ENCODE results near the gene ATPAF1. TPM values are rescaled to one million over a fixed set of nuclear protein-coding genes. Genes with fewer than 3 reads are reported as not detected.
A peak's percentile ranks its signal among the peaks of the same experiment; 100 is the strongest.
"Not testable (repeated sequence)": the region's sequence is repeated elsewhere in the genome, so short reads cannot be mapped to it uniquely, and the experiment has no call there.

ATPAF1 gene
- total RNA-seq, 1 donor from 2014 or later: 67.8 TPM

- TF ChIP-seq, protein P1, sequence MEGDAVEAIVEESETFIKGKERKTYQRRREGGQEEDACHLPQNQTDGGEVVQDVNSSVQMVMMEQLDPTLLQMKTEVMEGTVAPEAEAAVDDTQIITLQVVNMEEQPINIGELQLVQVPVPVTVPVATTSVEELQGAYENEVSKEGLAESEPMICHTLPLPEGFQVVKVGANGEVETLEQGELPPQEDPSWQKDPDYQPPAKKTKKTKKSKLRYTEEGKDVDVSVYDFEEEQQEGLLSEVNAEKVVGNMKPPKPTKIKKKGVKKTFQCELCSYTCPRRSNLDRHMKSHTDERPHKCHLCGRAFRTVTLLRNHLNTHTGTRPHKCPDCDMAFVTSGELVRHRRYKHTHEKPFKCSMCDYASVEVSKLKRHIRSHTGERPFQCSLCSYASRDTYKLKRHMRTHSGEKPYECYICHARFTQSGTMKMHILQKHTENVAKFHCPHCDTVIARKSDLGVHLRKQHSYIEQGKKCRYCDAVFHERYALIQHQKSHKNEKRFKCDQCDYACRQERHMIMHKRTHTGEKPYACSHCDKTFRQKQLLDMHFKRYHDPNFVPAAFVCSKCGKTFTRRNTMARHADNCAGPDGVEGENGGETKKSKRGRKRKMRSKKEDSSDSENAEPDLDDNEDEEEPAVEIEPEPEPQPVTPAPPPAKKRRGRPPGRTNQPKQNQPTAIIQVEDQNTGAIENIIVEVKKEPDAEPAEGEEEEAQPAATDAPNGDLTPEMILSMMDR (conservative IDR thresholded peaks at IDR 0.05): no peak
- Mint-ChIP-seq H3K36me3 (ENCODE audit: low read depth) (peaks cover 39% of the 10 kb centered on the region), H3K9me3 (peaks cover 12% of the 10 kb centered on the region), H3K4me1 (no peaks in the 10 kb centered on the region), H3K4me3 (no peak overlapping the region), H3K27ac (ENCODE audit: unreplicated experiment) (peak overlapping the region; percentile 35), H3K27me3 (ENCODE audit: low read depth) (no peaks in the 10 kb centered on the region)
- DNase-seq (ENCODE audit: low read depth, low spot score): no peak
Measured at GRCh38 chr1:46653405-46653958, 14.7 kb downstream of the ATPAF1 start.

DNA sequence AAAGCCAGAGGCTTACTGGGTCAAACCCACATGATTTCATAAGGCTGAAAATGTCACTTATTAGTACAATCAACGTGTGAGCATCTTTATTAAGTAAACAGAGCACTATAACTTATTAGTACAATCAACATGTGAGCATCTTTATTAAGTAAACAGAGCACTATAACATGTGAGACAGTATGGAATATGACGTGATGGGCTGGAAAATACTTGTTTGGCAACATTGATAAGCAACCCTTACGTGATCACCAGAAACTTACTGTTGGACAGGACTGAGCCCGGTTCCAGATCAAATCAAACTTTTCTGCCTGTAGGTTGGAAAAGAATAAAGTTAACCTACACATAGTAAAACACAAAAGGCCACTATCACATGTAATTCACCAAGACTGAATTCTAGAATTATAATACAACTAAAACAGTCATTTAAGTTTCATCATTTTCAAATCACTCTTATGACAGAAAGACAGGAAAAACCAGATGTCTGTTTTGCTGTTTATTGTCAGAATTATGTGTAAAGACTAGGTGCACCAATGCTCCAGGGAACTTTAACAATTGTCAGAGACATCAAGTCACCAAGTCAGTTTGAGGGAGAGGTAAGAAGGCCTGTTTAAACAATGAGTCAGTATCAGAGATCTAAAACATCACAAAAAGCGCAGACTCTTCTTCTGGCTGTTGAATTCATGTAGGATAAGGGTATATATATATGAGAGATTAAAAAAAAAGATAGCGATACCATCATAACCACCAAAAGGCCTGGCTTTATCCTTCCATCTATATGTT is 15.7 kb downstream of the ATPAF1 start:
- Mint-ChIP-seq H3K4me1 (no peaks in the 10 kb centered on the region), H3K27ac (ENCODE audit: unreplicated experiment) (no peak overlapping the region), H3K4me3 (no peak overlapping the region), H3K27me3 (ENCODE audit: low read depth) (no peaks in the 10 kb centered on the region), H3K9me3 (peaks cover 13% of the 10 kb centered on the region), H3K36me3 (ENCODE audit: low read depth) (peaks cover 41% of the 10 kb centered on the region)
- DNase-seq (ENCODE audit: low read depth, low spot score): no peak
- TF ChIP-seq, protein P1 (conservative IDR thresholded peaks at IDR 0.05): no peak

DNA sequence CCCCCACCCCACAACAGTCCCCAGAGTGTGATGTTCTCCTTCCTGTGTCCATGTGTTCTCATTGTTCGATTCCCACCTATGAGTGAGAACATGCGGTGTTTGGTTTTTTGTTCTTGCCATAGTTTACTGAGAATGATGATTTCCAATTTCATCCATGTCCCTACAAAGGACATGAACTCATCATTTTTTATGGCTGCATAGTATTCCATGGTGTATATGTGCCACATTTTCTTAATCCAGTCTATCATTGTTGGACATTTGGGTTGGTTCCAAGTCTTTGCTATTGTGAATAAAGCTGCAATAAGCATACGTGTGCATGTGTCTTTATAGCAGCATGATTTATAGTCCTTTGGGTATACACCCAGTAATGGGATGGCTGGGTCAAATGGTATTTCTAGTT is 17.0 kb downstream of the ATPAF1 start:
- Mint-ChIP-seq H3K9me3 (peaks cover 15% of the 10 kb centered on the region), H3K36me3 (ENCODE audit: low read depth) (peaks cover 49% of the 10 kb centered on the region)
- H3K27ac Mint-ChIP-seq (ENCODE audit: unreplicated experiment); DNase-seq (ENCODE audit: low read depth, low spot score); H3K4me3 Mint-ChIP-seq; H3K4me1 Mint-ChIP-seq; H3K27me3 Mint-ChIP-seq (ENCODE audit: low read depth): not testable (repeated sequence)

DNA sequence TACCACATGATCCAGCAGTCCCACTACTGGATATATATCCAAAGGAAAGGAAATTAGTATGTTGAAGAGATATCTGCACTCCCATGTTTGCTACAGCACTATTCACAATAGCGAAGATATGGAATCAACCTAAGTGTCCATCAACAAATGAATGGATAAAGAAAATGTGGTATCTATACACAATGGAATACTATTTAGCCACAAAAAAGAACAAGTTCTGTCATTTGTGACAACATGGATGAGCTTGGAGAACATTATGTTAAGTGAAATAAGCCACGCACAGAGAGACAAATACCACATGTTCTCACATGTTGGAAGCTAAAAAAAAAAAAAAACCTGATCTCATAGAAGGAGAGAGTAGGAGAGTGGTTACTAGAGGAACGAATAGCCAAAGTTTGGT is 17.7 kb downstream of the ATPAF1 start:
- H3K27ac Mint-ChIP-seq (ENCODE audit: unreplicated experiment): no peak overlapping the region
- no peaks in the 10 kb centered on the region for H3K27me3 Mint-ChIP-seq (ENCODE audit: low read depth)
- H3K36me3 Mint-ChIP-seq (ENCODE audit: low read depth): peaks cover 44% of the 10 kb centered on the region
- TF ChIP-seq, protein P1 (conservative IDR thresholded peaks at IDR 0.05): no peak
- no peak overlapping the region for H3K4me3 Mint-ChIP-seq
- peaks cover 15% of the 10 kb centered on the region for H3K9me3 Mint-ChIP-seq
- no peak for DNase-seq (ENCODE audit: low read depth, low spot score)
- H3K4me1 Mint-ChIP-seq: no peaks in the 10 kb centered on the region

GRCh38 chr1:46649764-46650163 is 18.4 kb downstream of the ATPAF1 start:
- Mint-ChIP-seq H3K27ac (ENCODE audit: unreplicated experiment) (no peak overlapping the region), H3K4me3 (no peak overlapping the region), H3K4me1 (no peaks in the 10 kb centered on the region), H3K27me3 (ENCODE audit: low read depth) (no peaks in the 10 kb centered on the region), H3K9me3 (peaks cover 12% of the 10 kb centered on the region), H3K36me3 (ENCODE audit: low read depth) (peaks cover 38% of the 10 kb centered on the region)
- DNase-seq (ENCODE audit: low read depth, low spot score): no peak
- TF ChIP-seq, protein P1 (conservative IDR thresholded peaks at IDR 0.05): no peak

DNA sequence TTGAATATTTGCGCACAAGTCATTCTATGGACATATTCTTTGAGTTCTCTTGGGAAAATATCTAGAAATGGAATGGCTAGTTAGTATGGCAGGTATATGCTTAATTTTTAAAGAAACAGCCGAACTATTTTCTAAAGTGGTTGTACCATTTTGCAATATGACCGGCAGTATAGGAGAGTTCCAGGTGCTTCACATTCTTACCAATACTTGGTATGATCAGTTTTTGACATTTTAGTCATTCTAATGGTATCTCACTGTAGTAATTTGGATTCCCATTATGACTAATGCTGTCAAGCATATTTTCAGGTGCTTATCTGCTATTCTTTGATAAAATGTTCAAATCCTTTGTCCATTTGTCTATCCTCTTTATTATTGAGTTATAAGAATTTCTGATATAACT is 20.6 kb downstream of the ATPAF1 start:
- Mint-ChIP-seq H3K4me1 (no peaks in the 10 kb centered on the region), H3K27ac (ENCODE audit: unreplicated experiment) (no peak overlapping the region), H3K27me3 (ENCODE audit: low read depth) (no peaks in the 10 kb centered on the region), H3K9me3 (peaks cover 10% of the 10 kb centered on the region), H3K36me3 (ENCODE audit: low read depth) (peaks cover 35% of the 10 kb centered on the region), H3K4me3 (no peak overlapping the region)
- no peak for DNase-seq (ENCODE audit: low read depth, low spot score)
- TF ChIP-seq, protein P1 (conservative IDR thresholded peaks at IDR 0.05): no peak
